Erythroblast (primary cell): ENCODE data around the gene DST.

Source experiments
- DNase-seq, 2 experiments: peaks; one replicate each; lab custom pipeline; 2025; lab: John Stamatoyannopoulos, UW
- GATA1 ChIP-seq: IDR thresholded peaks from 2 replicates; pipeline ENCODE4 v1.6.1; 2011; ENCODE audit warnings: low read depth, mild to moderate bottlenecking, control low read depth, low read length, moderate library complexity
- POLR2A ChIP-seq: IDR thresholded peaks from 2 replicates; pipeline ENCODE4 v1.6.1; 2011; ENCODE audit warnings: mild to moderate bottlenecking, low read length

Gene DST

DNA sequence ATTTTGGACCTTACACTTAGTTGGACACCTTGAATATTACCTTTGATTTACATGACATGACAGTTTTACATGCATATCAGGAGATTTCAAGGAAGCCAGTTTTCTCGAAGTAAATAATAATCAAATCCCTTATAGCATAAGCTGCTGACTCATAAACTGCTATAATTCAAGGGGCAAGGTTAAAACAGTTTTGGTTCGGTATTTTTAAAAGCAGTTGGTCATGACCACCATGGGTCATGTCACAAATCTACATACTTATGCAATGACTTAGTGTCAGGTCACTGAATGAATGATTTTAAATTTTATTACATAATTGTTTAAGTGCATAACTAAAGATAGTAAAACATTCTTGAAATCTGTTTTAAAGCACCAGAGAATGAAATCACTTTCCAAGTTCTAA lies 158.0 kb downstream of the DST start:
- DNase-seq = no peak
- TF ChIP-seq GATA1 (no peak), POLR2A (no peak)

DNA sequence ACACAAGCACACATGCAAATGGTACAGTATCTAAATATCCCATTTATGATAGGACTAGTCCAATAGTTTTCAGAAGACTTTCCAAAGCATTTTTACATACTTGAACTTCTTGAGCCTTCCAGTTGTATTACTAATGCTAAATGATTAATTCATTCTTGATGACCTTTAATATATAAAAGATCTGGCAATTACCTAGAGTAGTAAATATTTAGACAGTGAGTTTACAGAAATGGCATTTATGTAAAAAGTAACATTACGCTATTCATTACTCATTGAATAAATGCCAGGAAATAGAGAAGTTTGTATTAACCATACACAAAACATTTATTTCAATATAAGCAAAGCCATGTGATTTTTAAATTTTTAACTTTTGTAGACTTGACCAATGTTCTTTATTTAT lies 158.8 kb downstream of the DST start:
- no peak for DNase-seq
- no peak for TF ChIP-seq POLR2A
- no peak for TF ChIP-seq GATA1

DNA sequence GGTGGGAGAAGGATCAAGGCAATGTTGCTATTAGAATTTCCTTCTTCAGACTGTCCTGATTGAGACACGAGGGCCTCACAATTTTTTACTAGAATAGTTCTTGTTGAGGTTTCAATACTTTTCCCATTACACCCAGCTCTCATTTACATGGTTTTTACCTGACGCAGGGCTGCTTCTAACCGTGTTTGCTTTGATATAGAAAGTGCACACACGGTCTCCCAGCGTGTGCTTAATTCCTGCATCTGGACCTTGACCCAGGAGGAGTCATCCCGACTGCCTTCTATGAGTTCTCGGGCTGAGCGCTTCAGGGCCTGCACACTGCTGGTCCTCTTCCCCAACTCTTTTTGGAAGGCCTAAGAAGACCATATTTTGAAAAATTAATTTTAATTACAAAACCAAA lies 160.2 kb downstream of the DST start:
- DNase-seq = no peak
- TF ChIP-seq POLR2A (no peak), GATA1 (no peak)

DNA sequence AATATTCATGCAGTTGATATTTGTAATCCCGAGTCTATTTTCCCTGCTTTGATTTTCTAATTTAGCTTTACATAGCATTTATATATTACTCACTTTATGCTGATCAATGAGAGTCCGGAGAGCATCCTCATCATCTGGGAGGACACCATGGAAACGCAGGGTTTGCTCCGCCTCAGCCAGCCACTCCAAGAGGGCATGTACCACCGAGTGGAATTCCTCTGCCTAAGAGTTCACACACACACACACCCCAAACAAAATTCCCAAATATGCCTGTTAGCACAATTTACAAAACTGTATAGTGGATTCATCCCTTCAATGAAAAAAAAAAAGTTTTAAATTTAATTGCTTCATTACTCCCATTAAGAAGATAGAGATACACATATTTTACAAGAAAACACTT lies 160.7 kb downstream of the DST start:
- TF ChIP-seq POLR2A (no peak), GATA1 (no peak)
- no peak for DNase-seq

- no peak for DNase-seq
- TF ChIP-seq GATA1 (no peak), POLR2A (no peak)
Observed at GRCh38 chr6:56480654-56481337, 161.9 kb downstream of the DST start.

DNA sequence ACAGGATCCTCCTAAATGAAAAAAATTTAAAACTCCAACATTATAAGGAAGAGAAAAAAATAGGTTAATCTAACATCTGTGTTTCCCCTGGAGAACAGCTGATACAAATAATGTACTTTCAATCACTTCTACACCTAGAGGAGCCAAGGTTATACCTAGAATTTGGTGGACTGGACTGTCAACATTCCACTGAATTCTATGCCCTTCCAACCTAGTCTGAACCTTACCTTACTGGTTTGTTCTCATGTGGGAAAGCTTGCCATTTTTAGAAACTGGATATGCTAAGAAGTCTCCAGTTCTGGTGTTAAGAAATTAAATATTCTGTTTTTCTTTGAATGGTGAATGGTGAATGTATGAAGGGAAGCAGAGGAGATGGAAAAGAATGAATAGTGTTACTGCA lies 162.4 kb downstream of the DST start:
- TF ChIP-seq GATA1 (no peak), POLR2A (no peak)

GRCh38 chr6:56479381-56479780 lies 163.3 kb downstream of the DST start:
- no peak for DNase-seq
- TF ChIP-seq POLR2A (no peak), GATA1 (no peak)

More for the DNA sequence above, 162.4 kb downstream of the DST start:
- no peak for DNase-seq

GRCh38 chr6:56478202-56478601 lies 164.5 kb downstream of the DST start:
- TF ChIP-seq POLR2A (no peak), GATA1 (no peak)
- no peak for DNase-seq

GRCh38 chr6:56477241-56477640 lies 165.4 kb downstream of the DST start:
- DNase-seq = peak in 1 of 2 experiments; percentile 9
- TF ChIP-seq GATA1 (no peak), POLR2A (no peak)

GRCh38 chr6:56475736-56476457 lies 166.8 kb downstream of the DST start:
- peak; percentile 6 to 28 for DNase-seq
- TF ChIP-seq POLR2A (no peak), GATA1 (no peak)

GRCh38 chr6:56474532-56474931 lies 168.2 kb downstream of the DST start:
- TF ChIP-seq POLR2A (no peak), GATA1 (no peak)

GRCh38 chr6:56463443-56463842 lies 179.2 kb downstream of the DST start:
- no peak for TF ChIP-seq GATA1
- TF ChIP-seq POLR2A = no peak
- no peak for DNase-seq

More at GRCh38 chr6:56474532-56474931, 168.2 kb downstream of the DST start:
- no peak for DNase-seq

- DNase-seq = no peak
Observed at GRCh38 chr6:56459030-56459805, 183.5 kb downstream of the DST start.

More at GRCh38 chr6:56459030-56459805, 183.5 kb downstream of the DST start:
- TF ChIP-seq GATA1 = no peak
- TF ChIP-seq POLR2A = no peak
